Measurements from ENCODE around the gene SUGCT. TPM values are rescaled to one million over a fixed set of nuclear protein-coding genes. Genes with fewer than 3 reads are reported as not detected.

SUGCT gene
- total RNA-seq, 2 experiments from 2014 or later: not detected

DNA sequence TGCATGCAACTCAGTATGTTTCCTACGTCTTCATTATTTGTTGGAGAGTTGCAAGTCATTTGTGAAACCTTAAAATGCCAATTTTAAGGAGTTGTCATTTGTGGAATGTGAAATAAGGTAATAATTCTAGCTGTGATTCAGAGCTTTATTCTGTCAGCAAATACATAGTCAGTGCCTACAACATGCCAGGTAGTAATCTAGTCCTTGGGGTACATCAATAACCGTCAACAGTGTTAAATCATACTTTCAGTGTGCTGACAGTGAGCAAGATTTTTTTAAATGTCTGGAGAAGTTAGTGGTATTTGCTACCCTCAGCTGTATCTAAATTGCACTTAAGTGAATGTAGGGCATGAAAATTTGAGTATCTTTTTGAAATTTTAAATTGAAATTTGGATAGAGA, 37.1 kb upstream of the SUGCT start:
- POLR2A ChIA-PET: interaction anchor here (1.2 kb wide), 1 partner anchor 19 kb away, joined by 3 read pairs; no protein-coding TSS in a partner anchor
- no TSS peak for BruUV-seq (replicated peaks)
- intact Hi-C loops (cut with micrococcal nuclease; ENCODE audit: unreplicated experiment): no loop called here

DNA sequence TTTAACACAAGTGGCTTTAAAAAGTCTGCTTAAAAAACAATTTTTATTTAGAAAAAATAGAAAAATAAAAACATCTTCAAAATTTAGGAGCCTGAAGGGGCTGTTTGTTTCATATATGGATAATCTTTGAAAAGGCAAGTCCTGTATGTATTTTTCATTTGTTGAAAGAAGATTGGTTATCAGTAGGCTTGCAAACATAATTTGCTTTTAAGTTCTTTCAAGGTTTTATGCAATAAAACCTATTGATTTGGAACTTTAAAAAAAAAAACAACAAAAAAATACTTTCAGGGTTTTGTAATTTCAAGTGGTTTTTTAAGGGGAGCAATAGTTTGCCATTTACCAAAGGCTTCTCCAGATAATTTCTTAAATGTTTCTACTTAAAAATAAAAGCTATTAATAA, 36.0 kb upstream of the SUGCT start:
- CTCF ChIA-PET (ENCODE audit: unreplicated experiment): no interaction called here
- Histone ChIP-seq H2AFZ (ENCODE audit: low read length) (no peak overlapping the region), H3K9me2 (ENCODE audit: insufficient read depth, low read length) (no peaks in the 10 kb centered on the region), H3K4me2 (ENCODE audit: low read length) (no peak overlapping the region), H3K79me2 (ENCODE audit: insufficient read depth, low read depth, low read length) (no peaks in the 10 kb centered on the region), H4K20me1 (ENCODE audit: insufficient read depth, low read length) (0 out of 2 replicates have a peak, but pooled peaks cover 4% of the 10 kb centered on the region), H3K9me3 (ENCODE audit: low read length) (no peaks in the 10 kb centered on the region), H3K4me1 (ENCODE audit: insufficient read depth, low read length, poor library complexity, severe bottlenecking) (no peaks in the 10 kb centered on the region), H3K36me3 (ENCODE audit: insufficient read depth, low read length) (peaks cover 44% of the 10 kb centered on the region), H3K27ac (ENCODE audit: low read depth, low read length, poor library complexity, severe bottlenecking) (no peak overlapping the region), H3K4me3 (ENCODE audit: low read depth, low read length, poor library complexity, severe bottlenecking) (no peak overlapping the region)
- intact Hi-C loops (cut with micrococcal nuclease; ENCODE audit: unreplicated experiment): no loop called here
- BruUV-seq (replicated peaks): no TSS peak
- no peak for TF ChIP-seq EZH2phosphoT487 (IDR thresholded peaks at IDR 0.05; ENCODE audit: borderline replicate concordance, low read depth, low read length)
- TF ChIP-seq, protein P1, sequence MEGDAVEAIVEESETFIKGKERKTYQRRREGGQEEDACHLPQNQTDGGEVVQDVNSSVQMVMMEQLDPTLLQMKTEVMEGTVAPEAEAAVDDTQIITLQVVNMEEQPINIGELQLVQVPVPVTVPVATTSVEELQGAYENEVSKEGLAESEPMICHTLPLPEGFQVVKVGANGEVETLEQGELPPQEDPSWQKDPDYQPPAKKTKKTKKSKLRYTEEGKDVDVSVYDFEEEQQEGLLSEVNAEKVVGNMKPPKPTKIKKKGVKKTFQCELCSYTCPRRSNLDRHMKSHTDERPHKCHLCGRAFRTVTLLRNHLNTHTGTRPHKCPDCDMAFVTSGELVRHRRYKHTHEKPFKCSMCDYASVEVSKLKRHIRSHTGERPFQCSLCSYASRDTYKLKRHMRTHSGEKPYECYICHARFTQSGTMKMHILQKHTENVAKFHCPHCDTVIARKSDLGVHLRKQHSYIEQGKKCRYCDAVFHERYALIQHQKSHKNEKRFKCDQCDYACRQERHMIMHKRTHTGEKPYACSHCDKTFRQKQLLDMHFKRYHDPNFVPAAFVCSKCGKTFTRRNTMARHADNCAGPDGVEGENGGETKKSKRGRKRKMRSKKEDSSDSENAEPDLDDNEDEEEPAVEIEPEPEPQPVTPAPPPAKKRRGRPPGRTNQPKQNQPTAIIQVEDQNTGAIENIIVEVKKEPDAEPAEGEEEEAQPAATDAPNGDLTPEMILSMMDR (conservative IDR thresholded peaks at IDR 0.05; ENCODE audit: low read length): no peak
- DNase-seq (ENCODE audit: low spot score): no peak
- POLR2A ChIA-PET: interaction anchor here (0.7 to 1.2 kb wide), 2 partner anchors 20 to 527 kb away, joined by 3 read pairs; no protein-coding TSS in a partner anchor

More for the DNA sequence above, 37.1 kb upstream of the SUGCT start:
- H3K4me1 ChIP-seq (ENCODE audit: insufficient read depth, low read length, poor library complexity, severe bottlenecking): no peaks in the 10 kb centered on the region
- peaks cover 55% of the 10 kb centered on the region for H3K36me3 ChIP-seq (ENCODE audit: insufficient read depth, low read length)
- no peak overlapping the region for H3K4me3 ChIP-seq (ENCODE audit: low read depth, low read length, poor library complexity, severe bottlenecking)
- 0 out of 2 replicates have a peak, but pooled peaks cover 4% of the 10 kb centered on the region for H4K20me1 ChIP-seq (ENCODE audit: insufficient read depth, low read length)
- H2AFZ ChIP-seq (ENCODE audit: low read length): no peak overlapping the region
- no peak for DNase-seq (ENCODE audit: low spot score)
- no peaks in the 10 kb centered on the region for H3K9me3 ChIP-seq (ENCODE audit: low read length)
- CTCF ChIA-PET (ENCODE audit: unreplicated experiment): no interaction called here
- H3K4me2 ChIP-seq (ENCODE audit: low read length): no peak overlapping the region
- H3K27ac ChIP-seq (ENCODE audit: low read depth, low read length, poor library complexity, severe bottlenecking): no peak overlapping the region
- H3K9me2 ChIP-seq (ENCODE audit: insufficient read depth, low read length): no peaks in the 10 kb centered on the region
- no peak for TF ChIP-seq EZH2phosphoT487 (IDR thresholded peaks at IDR 0.05; ENCODE audit: borderline replicate concordance, low read depth, low read length)
- TF ChIP-seq, protein P1 (conservative IDR thresholded peaks at IDR 0.05; ENCODE audit: low read length): no peak
- no peaks in the 10 kb centered on the region for H3K79me2 ChIP-seq (ENCODE audit: insufficient read depth, low read depth, low read length)

DNA sequence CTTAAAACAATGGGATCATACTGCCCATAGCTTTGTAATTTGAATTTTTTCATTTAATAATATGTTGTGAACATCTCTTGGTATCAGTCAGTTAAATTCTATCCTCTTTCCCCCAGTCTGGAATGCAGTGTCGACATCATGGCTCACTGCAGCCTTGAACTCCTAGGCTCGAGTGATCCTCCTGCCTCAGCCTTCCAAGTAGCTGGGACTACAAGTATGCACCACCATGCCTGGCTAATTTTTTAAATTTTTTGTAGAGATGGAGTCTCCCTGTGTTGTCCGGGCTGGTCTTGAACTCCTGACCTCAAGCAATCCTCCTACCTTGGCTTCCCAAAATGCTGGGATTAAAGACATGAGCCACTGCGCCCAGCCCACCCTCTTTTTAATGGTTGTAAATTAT, 35.0 kb upstream of the SUGCT start:
- Histone ChIP-seq H3K4me1 (ENCODE audit: insufficient read depth, low read length, poor library complexity, severe bottlenecking) (no peaks in the 10 kb centered on the region), H3K9me3 (ENCODE audit: low read length) (no peaks in the 10 kb centered on the region), H4K20me1 (ENCODE audit: insufficient read depth, low read length) (0 out of 2 replicates have a peak, but pooled peaks cover 4% of the 10 kb centered on the region), H2AFZ (ENCODE audit: low read length) (no peak overlapping the region), H3K27ac (ENCODE audit: low read depth, low read length, poor library complexity, severe bottlenecking) (no peak overlapping the region), H3K36me3 (ENCODE audit: insufficient read depth, low read length) (peaks cover 33% of the 10 kb centered on the region), H3K79me2 (ENCODE audit: insufficient read depth, low read depth, low read length) (no peaks in the 10 kb centered on the region), H3K4me2 (ENCODE audit: low read length) (no peak overlapping the region), H3K4me3 (ENCODE audit: low read depth, low read length, poor library complexity, severe bottlenecking) (no peak overlapping the region), H3K9me2 (ENCODE audit: insufficient read depth, low read length) (no peaks in the 10 kb centered on the region)
- intact Hi-C loops (cut with micrococcal nuclease; ENCODE audit: unreplicated experiment): no loop called here
- DNase-seq (ENCODE audit: low spot score): no peak
- ChIA-PET POLR2A (no interaction called here), CTCF (ENCODE audit: unreplicated experiment) (no interaction called here)
- no TSS peak for BruUV-seq (replicated peaks)
- TF ChIP-seq, protein P1 (conservative IDR thresholded peaks at IDR 0.05; ENCODE audit: low read length): no peak
- TF ChIP-seq EZH2phosphoT487 (IDR thresholded peaks at IDR 0.05; ENCODE audit: borderline replicate concordance, low read depth, low read length): no peak

Measured in OCI-LY7 (cell line).